RWPE2 (cell line): Measurements from ENCODE around the gene BAG1.

ENCODE experiments used
- ATAC-seq: fragments of 200-7000 bp; cut with Tn5 transposase; 3 replicates; pipeline ENCODE4 v1.9.1; 2021; ENCODE audit warnings: low read depth
- DNase-seq: peaks from one replicate; pipeline ENCODE4 v3.0.0-alpha.2; 2020; ENCODE audit warnings: low spot score
- H3K27ac ChIP-seq: fragments of 450-650 bp; 2 replicates; pipeline ENCODE4 v1.5.1; 2017; ENCODE audit warnings: mild to moderate bottlenecking; ENCODE audit not compliant: poor library complexity, severe bottlenecking
- H3K27me3 ChIP-seq: fragments of 250-450 bp; sonication (Bioruptor Pico); 2 replicates; pipeline ENCODE4 v1.5.1; 2021; ENCODE audit warnings: mild to moderate bottlenecking, moderate library complexity; ENCODE audit not compliant: insufficient read depth, poor library complexity, severe bottlenecking
- H3K36me3 ChIP-seq: fragments of 250-450 bp; sonication (Bioruptor Pico); 2 replicates; pipeline ENCODE4 v1.5.1; 2020; ENCODE audit warnings: low read depth, mild to moderate bottlenecking, moderate library complexity
- H3K4me1 ChIP-seq: fragments of 250-450 bp; sonication (Bioruptor Pico); 2 replicates; pipeline ENCODE4 v1.5.1; 2021; ENCODE audit warnings: mild to moderate bottlenecking, moderate library complexity; ENCODE audit not compliant: insufficient read depth, poor library complexity, severe bottlenecking
- H3K4me3 ChIP-seq: fragments of 250-450 bp; sonication (Bioruptor Pico); 2 replicates; pipeline ENCODE4 v1.5.1; 2021; ENCODE audit warnings: mild to moderate bottlenecking, moderate library complexity; ENCODE audit not compliant: severe bottlenecking
- H3K9me3 ChIP-seq: fragments of 250-450 bp; sonication (Bioruptor Pico); 2 replicates; pipeline ENCODE4 v1.5.1; 2021; ENCODE audit warnings: mild to moderate bottlenecking, moderate library complexity; ENCODE audit not compliant: severe bottlenecking
- TF ChIP-seq, protein P1 (sequence below): fragments of 450-650 bp; IDR thresholded peaks from one replicate; pipeline ENCODE4 v1.5.1; 2017; ENCODE audit warnings: mild to moderate bottlenecking, moderate library complexity; ENCODE audit not compliant: poor library complexity, severe bottlenecking

BAG1 gene

DNA sequence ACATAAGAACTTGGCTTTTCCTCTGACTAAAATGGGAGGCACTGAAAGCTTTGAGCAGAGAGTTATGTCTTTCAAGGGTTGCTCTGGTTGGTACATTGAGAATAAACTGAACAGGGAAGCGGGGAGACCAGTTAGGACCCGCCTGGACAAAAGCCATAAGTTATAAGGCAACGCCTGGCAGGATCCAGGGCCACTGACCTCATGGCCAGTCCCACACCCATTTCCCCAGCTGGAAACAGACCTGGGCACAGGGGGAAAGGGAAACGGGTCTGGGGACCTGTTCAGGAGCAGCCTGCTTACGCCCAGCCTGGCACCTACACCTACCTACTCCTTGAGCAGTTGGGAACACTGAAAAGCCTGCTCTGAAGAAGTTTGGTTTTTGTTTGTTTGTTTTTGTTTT, 23.2 kb downstream of the BAG1 start:
- Histone ChIP-seq H3K27ac (no peak overlapping the region), H3K36me3 (no peaks in the 10 kb centered on the region), H3K27me3 (no peaks in the 10 kb centered on the region), H3K4me1 (no peaks in the 10 kb centered on the region), H3K4me3 (no peak overlapping the region), H3K9me3 (no peaks in the 10 kb centered on the region)
- DNase-seq (no peak), ATAC-seq (no peak)
- TF ChIP-seq, protein P1, sequence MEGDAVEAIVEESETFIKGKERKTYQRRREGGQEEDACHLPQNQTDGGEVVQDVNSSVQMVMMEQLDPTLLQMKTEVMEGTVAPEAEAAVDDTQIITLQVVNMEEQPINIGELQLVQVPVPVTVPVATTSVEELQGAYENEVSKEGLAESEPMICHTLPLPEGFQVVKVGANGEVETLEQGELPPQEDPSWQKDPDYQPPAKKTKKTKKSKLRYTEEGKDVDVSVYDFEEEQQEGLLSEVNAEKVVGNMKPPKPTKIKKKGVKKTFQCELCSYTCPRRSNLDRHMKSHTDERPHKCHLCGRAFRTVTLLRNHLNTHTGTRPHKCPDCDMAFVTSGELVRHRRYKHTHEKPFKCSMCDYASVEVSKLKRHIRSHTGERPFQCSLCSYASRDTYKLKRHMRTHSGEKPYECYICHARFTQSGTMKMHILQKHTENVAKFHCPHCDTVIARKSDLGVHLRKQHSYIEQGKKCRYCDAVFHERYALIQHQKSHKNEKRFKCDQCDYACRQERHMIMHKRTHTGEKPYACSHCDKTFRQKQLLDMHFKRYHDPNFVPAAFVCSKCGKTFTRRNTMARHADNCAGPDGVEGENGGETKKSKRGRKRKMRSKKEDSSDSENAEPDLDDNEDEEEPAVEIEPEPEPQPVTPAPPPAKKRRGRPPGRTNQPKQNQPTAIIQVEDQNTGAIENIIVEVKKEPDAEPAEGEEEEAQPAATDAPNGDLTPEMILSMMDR, result no peak

DNA sequence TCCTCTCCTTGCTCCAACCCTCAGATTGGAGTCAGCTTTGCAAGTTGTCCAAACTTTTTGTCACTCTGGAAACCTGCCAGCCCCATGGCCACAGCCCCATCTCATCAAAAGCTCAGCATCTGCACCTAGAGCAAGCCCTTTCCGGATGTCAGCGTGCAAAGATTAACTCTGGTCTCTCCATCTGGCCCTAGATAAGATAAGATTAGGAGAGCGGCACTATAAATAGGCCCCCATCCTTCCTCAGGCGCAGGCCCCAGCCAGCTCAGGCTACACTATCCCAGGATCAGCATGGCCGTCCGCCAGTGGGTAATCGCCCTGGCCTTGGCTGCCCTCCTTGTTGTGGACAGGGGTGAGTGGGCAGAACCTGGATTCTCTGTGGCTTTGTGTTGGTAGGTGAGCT, 24.6 kb downstream of the BAG1 start, which contains the start of gene SPINK4:
Gene SPINK4 (plus strand): TSS at position 247 of the 400 bp plus-strand sequence. CDS start 42 bp downstream, at position 289.
- Histone ChIP-seq H3K9me3 (no peaks in the 10 kb centered on the region), H3K27me3 (no peaks in the 10 kb centered on the region), H3K36me3 (no peaks in the 10 kb centered on the region), H3K27ac (no peak within 1 kb of the TSS), H3K4me1 (peaks cover 2% of the 10 kb centered on the region), H3K4me3 (no peak within 1 kb of the TSS)
- TF ChIP-seq, protein P1, result no peak
- DNase-seq (no peak), ATAC-seq (no peak)

DNA sequence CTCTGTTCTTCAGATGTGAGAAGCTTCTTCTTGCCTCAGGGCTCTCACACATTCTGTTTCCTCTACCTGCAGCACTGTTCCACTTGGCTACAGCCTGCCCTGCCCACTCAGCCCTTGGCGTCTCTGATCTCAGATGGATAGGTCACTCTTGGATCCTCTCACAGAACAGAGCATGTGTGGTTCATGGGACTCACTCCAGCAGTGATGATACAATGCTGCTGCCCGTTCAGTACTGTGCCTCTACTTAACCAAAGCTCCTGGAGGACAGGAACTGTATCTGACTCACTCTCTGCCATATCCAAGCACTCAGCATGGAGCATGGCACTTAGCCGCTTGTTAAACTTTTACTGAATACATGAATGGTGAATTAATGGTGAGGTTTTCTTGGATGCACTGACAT, 27.9 kb downstream of the BAG1 start:
- Histone ChIP-seq H3K27me3 (no peaks in the 10 kb centered on the region), H3K27ac (no peak overlapping the region), H3K9me3 (no peaks in the 10 kb centered on the region), H3K36me3 (no peaks in the 10 kb centered on the region), H3K4me3 (no peak overlapping the region), H3K4me1 (peaks cover 25% of the 10 kb centered on the region)
- no peak for ATAC-seq
- TF ChIP-seq, protein P1, result no peak
- no peak for DNase-seq

DNA sequence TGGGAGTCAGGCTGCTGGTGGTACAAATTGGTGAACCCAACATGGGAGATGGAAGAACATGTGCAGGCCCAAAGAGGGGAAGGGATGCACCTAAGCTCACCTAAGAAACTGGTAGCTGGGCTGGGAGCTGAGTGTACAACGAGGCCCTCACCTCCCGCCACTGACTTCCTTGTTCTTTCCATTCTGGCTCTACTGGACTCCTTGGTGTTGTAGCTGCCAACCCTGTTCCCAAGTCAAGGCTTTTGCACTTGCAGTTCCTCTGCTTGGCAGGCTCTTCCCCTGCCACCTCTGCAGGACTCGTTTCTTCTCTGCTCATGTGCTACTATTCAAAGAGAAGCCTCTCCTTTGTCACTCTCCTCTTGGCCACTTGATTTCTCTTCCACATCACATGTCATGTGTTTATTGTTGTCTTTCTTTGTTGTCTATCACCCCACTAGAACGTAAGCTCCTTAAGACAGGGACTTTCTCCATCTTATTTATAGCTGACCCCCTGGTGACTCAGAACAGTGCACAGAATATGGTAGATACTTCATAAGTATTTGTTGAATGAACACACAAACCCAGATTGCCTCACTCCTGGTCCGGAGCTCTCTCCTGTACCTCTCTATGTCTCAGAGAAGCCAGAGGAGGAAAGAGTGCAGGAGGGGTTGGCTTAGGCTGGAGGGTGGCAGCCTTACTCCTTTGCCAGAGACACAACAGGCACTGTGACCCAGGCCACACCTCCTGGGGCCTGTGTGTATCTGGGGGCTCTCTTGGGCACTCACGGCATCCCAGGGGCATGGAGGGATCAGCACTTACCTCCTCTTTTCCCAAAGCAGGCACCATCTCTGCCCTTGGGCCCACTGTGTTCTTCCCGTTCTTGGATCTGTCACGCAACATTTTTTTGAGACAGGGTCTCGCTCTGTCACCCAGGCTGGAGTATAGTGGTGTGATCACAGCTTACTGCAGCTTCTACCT, 29.7 kb downstream of the BAG1 start:
- Histone ChIP-seq H3K36me3 (no peaks in the 10 kb centered on the region), H3K9me3 (no peaks in the 10 kb centered on the region), H3K4me3 (no peak overlapping the region), H3K27ac (peak overlapping the region; percentile 79), H3K4me1 (peaks cover 43% of the 10 kb centered on the region), H3K27me3 (no peaks in the 10 kb centered on the region)
- DNase-seq (no peak), ATAC-seq (0 out of 3 replicates have a peak, but pooled peaks have one; percentile 8)
- TF ChIP-seq, protein P1, result no peak
